Activated CD4-positive, alpha-beta T cell treated with anti-CD3 and anti-CD28 coated beads, Interleukin-2, amount 10 ng/mL, durations not matched to agents 24 days and 14 days (primary cell): ENCODE results near the gene ZNF138. TPM values are rescaled to one million over a fixed set of nuclear protein-coding genes. Genes with fewer than 3 reads are reported as not detected.
"Not testable (repeated sequence)": the region's sequence is repeated elsewhere in the genome, so short reads cannot be mapped to it uniquely, and the experiment has no call there.

ENCODE experiments used
- DNase-seq: peaks from one replicate; pipeline ENCODE4 v3.0.0; 2022
- H3K27ac Mint-ChIP-seq: one replicate; pipeline ENCODE4 v1.8.0; 2022; ENCODE audit warnings: mild to moderate bottlenecking, mixed read lengths
- H3K27me3 Mint-ChIP-seq: one replicate; pipeline ENCODE4 v1.8.0; 2022; ENCODE audit warnings: mixed read lengths
- H3K36me3 Mint-ChIP-seq: one replicate; pipeline ENCODE4 v1.8.0; 2022; ENCODE audit warnings: low read depth, mild to moderate bottlenecking, mixed read lengths
- H3K4me1 Mint-ChIP-seq: one replicate; pipeline ENCODE4 v1.8.0; 2021; ENCODE audit warnings: mixed read lengths
- H3K4me3 Mint-ChIP-seq: one replicate; pipeline ENCODE4 v1.8.0; 2022; ENCODE audit warnings: mild to moderate bottlenecking, moderate library complexity, mixed read lengths
- H3K9me3 Mint-ChIP-seq: one replicate; pipeline ENCODE4 v1.8.0; 2021; ENCODE audit warnings: mixed read lengths
- intact Hi-C: fragments of 100-400 bp; cut with micrococcal nuclease; formaldehyde crosslinking; loops from one replicate; pipeline ENCODE4 v1.15.1; 2023
- total RNA-seq: library from RNA; stranded (reverse); gene quantifications from 2 replicates; pipeline ENCODE4 v1.2.3, GENCODE V29; 2022

ZNF138 gene
- total RNA-seq: 8.6 and 9.2 TPM in 2 replicates

GRCh38 chr7:64794171-64794844, at the start of gene ZNF138:
Gene ZNF138 (plus strand): TSS chr7:64794428. CDS start chr7:64794569, 141 bp downstream.
- peak; percentile 97 for DNase-seq
- Mint-ChIP-seq H3K4me3 (peak within 1 kb of the TSS; percentile 100), H3K36me3 (peaks cover 29% of the 10 kb centered on the region), H3K27ac (peak within 1 kb of the TSS; percentile 97), H3K9me3 (no peaks in the 10 kb centered on the region), H3K4me1 (peaks cover 13% of the 10 kb centered on the region), H3K27me3 (no peaks in the 10 kb centered on the region)
- intact Hi-C loops: loop anchor here (1.0 to 5.0 kb wide), 4 partner anchors 109 to 487 kb away; partner anchors contain the start of genes ZNF107, ZNF273 and ZNF680

- Mint-ChIP-seq H3K9me3 (peaks cover 7% of the 10 kb centered on the region), H3K4me3 (no peak overlapping the region), H3K4me1 (no peaks in the 10 kb centered on the region), H3K36me3 (no peaks in the 10 kb centered on the region), H3K27me3 (no peaks in the 10 kb centered on the region), H3K27ac (no peak overlapping the region)
- DNase-seq: no peak
- intact Hi-C loops: no loop called here
Observed at GRCh38 chr7:64744680-64745079, 49.5 kb upstream of the ZNF138 start.

DNA sequence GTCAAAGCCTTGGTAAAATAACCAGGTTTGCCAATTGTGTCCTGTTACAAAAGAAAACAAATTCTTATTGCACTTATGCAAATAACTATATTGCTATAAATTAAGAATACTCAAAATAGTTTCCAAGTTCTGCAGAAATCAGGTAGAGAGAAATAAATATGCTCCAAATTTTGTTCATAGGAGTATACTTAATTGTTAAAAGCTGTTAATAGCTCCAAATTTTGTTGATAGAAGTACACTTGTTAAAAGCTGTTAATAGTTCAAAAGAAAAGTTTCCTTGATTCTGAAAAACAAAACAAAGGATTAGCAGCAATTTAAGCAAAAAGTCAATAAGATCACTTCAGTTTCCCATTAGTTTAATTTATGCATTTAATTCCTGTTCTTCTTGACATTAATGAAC, 46.4 kb upstream of the ZNF138 start:
- no peaks in the 10 kb centered on the region for H3K4me1 Mint-ChIP-seq
- no peak for DNase-seq

GRCh38 chr7:64753032-64753431, 41.2 kb upstream of the ZNF138 start:
- Mint-ChIP-seq H3K4me3 (no peak overlapping the region), H3K4me1 (no peaks in the 10 kb centered on the region), H3K36me3 (no peaks in the 10 kb centered on the region), H3K27me3 (no peaks in the 10 kb centered on the region), H3K9me3 (peaks cover 10% of the 10 kb centered on the region), H3K27ac (no peak overlapping the region)
- intact Hi-C loops: no loop called here
- DNase-seq: no peak

More for the DNA sequence above, 46.4 kb upstream of the ZNF138 start:
- peaks cover 10% of the 10 kb centered on the region for H3K9me3 Mint-ChIP-seq
- intact Hi-C loops: no loop called here
- H3K4me3 Mint-ChIP-seq: no peak overlapping the region
- no peaks in the 10 kb centered on the region for H3K36me3 Mint-ChIP-seq
- no peak overlapping the region for H3K27ac Mint-ChIP-seq
- no peaks in the 10 kb centered on the region for H3K27me3 Mint-ChIP-seq

- Mint-ChIP-seq H3K27ac (no peak overlapping the region), H3K36me3 (no peaks in the 10 kb centered on the region), H3K4me1 (no peaks in the 10 kb centered on the region), H3K4me3 (no peak overlapping the region), H3K9me3 (peaks cover 10% of the 10 kb centered on the region), H3K27me3 (no peaks in the 10 kb centered on the region)
- intact Hi-C loops: no loop called here
- no peak for DNase-seq
Observed at GRCh38 chr7:64755865-64756264, 38.4 kb upstream of the ZNF138 start.

- intact Hi-C loops: no loop called here
- no peak overlapping the region for H3K27ac Mint-ChIP-seq
- H3K36me3 Mint-ChIP-seq: no peaks in the 10 kb centered on the region
- H3K4me1 Mint-ChIP-seq: no peaks in the 10 kb centered on the region
- no peak for DNase-seq
- no peaks in the 10 kb centered on the region for H3K27me3 Mint-ChIP-seq
- peaks cover 3% of the 10 kb centered on the region for H3K9me3 Mint-ChIP-seq
- no peak overlapping the region for H3K4me3 Mint-ChIP-seq
Observed at GRCh38 chr7:64758151-64758550, 36.1 kb upstream of the ZNF138 start.

- H3K4me3 Mint-ChIP-seq: no peak overlapping the region
- no peaks in the 10 kb centered on the region for H3K36me3 Mint-ChIP-seq
- intact Hi-C loops: no loop called here
- no peak for DNase-seq
- no peak overlapping the region for H3K27ac Mint-ChIP-seq
- H3K27me3 Mint-ChIP-seq: no peaks in the 10 kb centered on the region
- no peaks in the 10 kb centered on the region for H3K4me1 Mint-ChIP-seq
- H3K9me3 Mint-ChIP-seq: peaks cover 1% of the 10 kb centered on the region
Observed at GRCh38 chr7:64768824-64769223, 25.4 kb upstream of the ZNF138 start.

- Mint-ChIP-seq H3K36me3 (no peaks in the 10 kb centered on the region), H3K27me3 (no peaks in the 10 kb centered on the region), H3K9me3 (peaks cover 13% of the 10 kb centered on the region), H3K4me3 (no peak overlapping the region), H3K27ac (no peak overlapping the region), H3K4me1 (no peaks in the 10 kb centered on the region)
- intact Hi-C loops: no loop called here
- DNase-seq: peak; percentile 18
Observed at GRCh38 chr7:64774204-64774842, 19.9 kb upstream of the ZNF138 start.

- peak; percentile 19 for DNase-seq
- Mint-ChIP-seq H3K9me3 (peaks cover 15% of the 10 kb centered on the region), H3K27ac (no peak overlapping the region), H3K36me3 (no peaks in the 10 kb centered on the region), H3K4me1 (no peaks in the 10 kb centered on the region), H3K27me3 (no peaks in the 10 kb centered on the region), H3K4me3 (no peak overlapping the region)
- intact Hi-C loops: no loop called here
Observed at GRCh38 chr7:64775289-64775688, 18.9 kb upstream of the ZNF138 start.

- H3K4me1 Mint-ChIP-seq, H3K36me3 Mint-ChIP-seq, intact Hi-C loops, H3K27me3 Mint-ChIP-seq, H3K27ac Mint-ChIP-seq, H3K4me3 Mint-ChIP-seq, DNase-seq, H3K9me3 Mint-ChIP-seq: not testable (repeated sequence)
Observed at GRCh38 chr7:64784842-64785241, 9.4 kb upstream of the ZNF138 start.

- Mint-ChIP-seq H3K9me3 (peaks cover 5% of the 10 kb centered on the region), H3K4me3 (no peak overlapping the region), H3K4me1 (no peaks in the 10 kb centered on the region), H3K36me3 (no peaks in the 10 kb centered on the region), H3K27me3 (no peaks in the 10 kb centered on the region), H3K27ac (no peak overlapping the region)
- intact Hi-C loops: no loop called here
- DNase-seq: no peak
Observed at GRCh38 chr7:64787295-64787694, 6.9 kb upstream of the ZNF138 start.

- H3K4me3 Mint-ChIP-seq, H3K27me3 Mint-ChIP-seq, H3K4me1 Mint-ChIP-seq, H3K36me3 Mint-ChIP-seq, H3K9me3 Mint-ChIP-seq, H3K27ac Mint-ChIP-seq, intact Hi-C loops, DNase-seq: not testable (repeated sequence)
Observed at GRCh38 chr7:64789241-64789640, 5.0 kb upstream of the ZNF138 start.

GRCh38 chr7:64793106-64793755, 997 bp upstream of the ZNF138 start:
- Mint-ChIP-seq H3K4me3 (peak overlapping the region; percentile 100), H3K27me3 (no peaks in the 10 kb centered on the region), H3K36me3 (peaks cover 21% of the 10 kb centered on the region), H3K4me1 (peaks cover 12% of the 10 kb centered on the region), H3K9me3 (no peaks in the 10 kb centered on the region), H3K27ac (peak overlapping the region; percentile 52)
- DNase-seq: peak; percentile 48
- intact Hi-C loops: loop anchor here (5.0 kb wide), 1 partner anchor 231 kb away; the partner anchor contains the start of gene ZNF680

DNA sequence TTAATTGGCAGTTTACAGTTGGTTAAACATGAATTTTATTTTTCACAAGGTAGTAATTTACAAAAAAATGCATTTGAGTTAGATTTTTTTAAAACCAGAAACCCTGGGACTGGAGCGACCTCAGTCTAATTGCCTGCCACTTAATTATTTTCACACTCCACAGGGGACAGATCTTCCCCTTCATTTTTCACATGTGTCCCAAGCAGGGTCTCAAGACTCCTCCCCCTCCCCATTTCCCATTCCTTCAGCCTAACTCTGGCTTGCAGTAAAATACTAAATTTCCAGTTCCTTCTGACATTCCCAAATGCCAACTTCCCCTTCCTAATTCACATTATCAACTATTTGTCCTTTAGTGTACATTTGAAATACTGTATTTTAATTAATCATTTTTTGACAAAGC, 948 bp downstream of the ZNF138 start:
- Mint-ChIP-seq H3K4me3 (peak overlapping the region; percentile 100), H3K27me3 (no peaks in the 10 kb centered on the region), H3K36me3 (peaks cover 38% of the 10 kb centered on the region), H3K4me1 (peaks cover 15% of the 10 kb centered on the region), H3K9me3 (peaks cover 4% of the 10 kb centered on the region), H3K27ac (peak overlapping the region; percentile 70)
- intact Hi-C loops: loop anchor here (5.0 kb wide), 1 partner anchor 577 kb away; the partner anchor contains the start of gene ZNF92
- no peak for DNase-seq
